Neural crest cell (in vitro differentiated cells): ENCODE data around the gene FLAD1. TPM values are rescaled to one million over a fixed set of nuclear protein-coding genes. Genes with fewer than 3 reads are reported as not detected.
A peak's percentile ranks its signal among the peaks of the same experiment; 100 is the strongest.

ENCODE experiments used
- DNase-seq: peaks from one replicate; pipeline ENCODE4 v3.0.0; 2021; ENCODE audit warnings: low read depth, mixed read lengths, low spot score
- H3K27ac Mint-ChIP-seq: one replicate; pipeline ENCODE4 v1.8.0; 2021; ENCODE audit warnings: mild to moderate bottlenecking, mixed read lengths; ENCODE audit not compliant: unreplicated experiment
- H3K27me3 Mint-ChIP-seq: 2 replicates; pipeline ENCODE4 v1.8.0; 2021; ENCODE audit warnings: low read depth, mild to moderate bottlenecking, mixed read lengths
- H3K36me3 Mint-ChIP-seq: 2 replicates; pipeline ENCODE4 v1.8.0; 2021; ENCODE audit warnings: low read depth, mild to moderate bottlenecking, mixed read lengths
- H3K4me1 Mint-ChIP-seq: 2 replicates; pipeline ENCODE4 v1.8.0; 2021; ENCODE audit warnings: mixed read lengths
- H3K4me3 Mint-ChIP-seq: one replicate; pipeline ENCODE4 v1.8.0; 2021; ENCODE audit warnings: mild to moderate bottlenecking, mixed read lengths
- H3K9me3 Mint-ChIP-seq: 2 replicates; pipeline ENCODE4 v1.8.0; 2021; ENCODE audit warnings: mixed read lengths
- total RNA-seq: library from RNA; stranded (reverse); gene quantifications from 2 replicates; pipeline ENCODE4 v1.2.1, GENCODE V29; 2021
- TF ChIP-seq, protein P1 (sequence below): fragments of 200-600 bp; sonication (generic); conservative IDR thresholded peaks from 2 replicates; pipeline ENCODE4 v1.5.0; 2021; ENCODE audit warnings: antibody characterized with exemption, mild to moderate bottlenecking

FLAD1 gene
- total RNA-seq, 1 donor from 2014 or later: 76.3 TPM

DNA sequence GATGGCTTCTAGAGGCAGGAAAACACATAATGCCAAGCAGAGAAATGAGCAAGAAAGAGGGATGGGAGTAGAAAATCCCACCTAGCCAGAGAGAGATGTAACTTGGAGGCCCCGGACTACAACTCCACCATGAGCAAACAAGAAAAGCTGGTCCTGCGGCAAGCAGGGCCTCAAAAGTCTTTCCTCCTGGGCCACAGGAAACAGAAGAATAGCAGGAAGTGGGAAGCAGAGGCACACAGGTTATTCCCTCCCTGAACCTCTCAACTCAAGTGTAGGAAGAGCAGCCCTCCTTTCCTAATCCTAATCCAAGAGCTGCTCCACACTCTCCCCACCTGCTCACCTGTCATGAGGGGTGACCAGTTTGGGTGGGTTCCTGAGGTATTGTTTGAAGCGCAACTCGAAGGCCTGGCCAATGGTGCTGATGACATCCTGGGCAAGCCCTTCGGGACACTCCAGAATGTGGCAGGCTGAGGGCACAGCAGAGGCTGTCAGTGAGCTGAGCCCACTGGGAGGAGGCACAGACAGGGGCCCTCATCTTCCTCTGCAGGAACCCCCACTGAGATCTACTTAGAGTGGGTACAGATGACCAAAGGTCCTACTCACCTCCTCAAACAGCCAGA lies 15.7 kb upstream of the FLAD1 start:
- peak overlapping the region; percentile 62 for H3K4me3 Mint-ChIP-seq
- peaks cover 44% of the 10 kb centered on the region for H3K4me1 Mint-ChIP-seq
- H3K27ac Mint-ChIP-seq: no peak overlapping the region
- DNase-seq: no peak
- peaks cover 5% of the 10 kb centered on the region for H3K36me3 Mint-ChIP-seq
- H3K27me3 Mint-ChIP-seq: no peaks in the 10 kb centered on the region
- TF ChIP-seq, protein P1, sequence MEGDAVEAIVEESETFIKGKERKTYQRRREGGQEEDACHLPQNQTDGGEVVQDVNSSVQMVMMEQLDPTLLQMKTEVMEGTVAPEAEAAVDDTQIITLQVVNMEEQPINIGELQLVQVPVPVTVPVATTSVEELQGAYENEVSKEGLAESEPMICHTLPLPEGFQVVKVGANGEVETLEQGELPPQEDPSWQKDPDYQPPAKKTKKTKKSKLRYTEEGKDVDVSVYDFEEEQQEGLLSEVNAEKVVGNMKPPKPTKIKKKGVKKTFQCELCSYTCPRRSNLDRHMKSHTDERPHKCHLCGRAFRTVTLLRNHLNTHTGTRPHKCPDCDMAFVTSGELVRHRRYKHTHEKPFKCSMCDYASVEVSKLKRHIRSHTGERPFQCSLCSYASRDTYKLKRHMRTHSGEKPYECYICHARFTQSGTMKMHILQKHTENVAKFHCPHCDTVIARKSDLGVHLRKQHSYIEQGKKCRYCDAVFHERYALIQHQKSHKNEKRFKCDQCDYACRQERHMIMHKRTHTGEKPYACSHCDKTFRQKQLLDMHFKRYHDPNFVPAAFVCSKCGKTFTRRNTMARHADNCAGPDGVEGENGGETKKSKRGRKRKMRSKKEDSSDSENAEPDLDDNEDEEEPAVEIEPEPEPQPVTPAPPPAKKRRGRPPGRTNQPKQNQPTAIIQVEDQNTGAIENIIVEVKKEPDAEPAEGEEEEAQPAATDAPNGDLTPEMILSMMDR: no peak
- no peaks in the 10 kb centered on the region for H3K9me3 Mint-ChIP-seq

DNA sequence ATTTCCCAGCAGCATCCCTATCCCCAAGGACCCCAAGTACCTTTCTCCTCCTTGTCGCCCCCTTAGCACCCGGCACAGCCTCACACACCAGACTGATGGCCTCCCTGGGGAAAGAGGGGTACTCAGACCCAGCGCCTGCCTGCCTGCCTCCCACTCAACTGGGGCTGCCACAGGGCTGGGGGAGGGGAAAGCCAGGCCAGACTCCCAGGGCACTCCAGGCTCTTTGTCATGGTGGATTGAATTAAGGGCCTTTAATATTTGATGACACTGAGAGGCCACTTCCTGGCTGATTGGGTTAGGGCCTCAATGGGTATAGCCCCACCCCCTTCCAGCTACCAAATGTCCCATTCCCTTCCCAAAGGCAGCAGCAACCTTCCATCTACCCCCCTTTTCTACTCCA lies 14.4 kb upstream of the FLAD1 start:
- Mint-ChIP-seq H3K27me3 (no peaks in the 10 kb centered on the region), H3K4me3 (peak overlapping the region; percentile 86)

DNA sequence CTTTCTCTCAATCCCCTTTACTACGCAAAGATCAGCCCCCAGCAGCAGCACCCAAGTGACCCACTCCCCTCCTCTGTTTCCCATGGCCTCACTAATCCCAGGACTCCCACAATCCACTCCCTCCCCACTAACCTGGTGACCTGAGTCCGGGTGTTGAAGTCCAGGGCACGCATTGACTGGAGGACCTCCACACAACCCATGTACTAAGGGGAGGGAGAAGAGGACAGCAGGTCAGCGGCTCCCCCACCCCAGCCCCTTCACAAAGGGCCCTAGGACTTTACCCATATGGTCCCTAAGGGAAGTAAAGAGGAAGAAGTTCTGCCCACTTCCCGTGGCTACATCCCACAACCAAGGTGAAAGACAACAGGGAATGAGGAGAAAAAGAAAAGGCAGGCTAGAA lies 13.9 kb upstream of the FLAD1 start:
- Mint-ChIP-seq H3K36me3 (no peaks in the 10 kb centered on the region), H3K27ac (peak overlapping the region; percentile 63), H3K4me3 (peak overlapping the region; percentile 86), H3K4me1 (peaks cover 41% of the 10 kb centered on the region), H3K27me3 (no peaks in the 10 kb centered on the region), H3K9me3 (no peaks in the 10 kb centered on the region)
- DNase-seq: no peak
- TF ChIP-seq, protein P1: no peak

More for the DNA sequence above, 14.4 kb upstream of the FLAD1 start:
- peaks cover 3% of the 10 kb centered on the region for H3K36me3 Mint-ChIP-seq
- peaks cover 41% of the 10 kb centered on the region for H3K4me1 Mint-ChIP-seq
- no peak for DNase-seq
- TF ChIP-seq, protein P1: no peak
- H3K27ac Mint-ChIP-seq: peak overlapping the region; percentile 63
- H3K9me3 Mint-ChIP-seq: no peaks in the 10 kb centered on the region

DNA sequence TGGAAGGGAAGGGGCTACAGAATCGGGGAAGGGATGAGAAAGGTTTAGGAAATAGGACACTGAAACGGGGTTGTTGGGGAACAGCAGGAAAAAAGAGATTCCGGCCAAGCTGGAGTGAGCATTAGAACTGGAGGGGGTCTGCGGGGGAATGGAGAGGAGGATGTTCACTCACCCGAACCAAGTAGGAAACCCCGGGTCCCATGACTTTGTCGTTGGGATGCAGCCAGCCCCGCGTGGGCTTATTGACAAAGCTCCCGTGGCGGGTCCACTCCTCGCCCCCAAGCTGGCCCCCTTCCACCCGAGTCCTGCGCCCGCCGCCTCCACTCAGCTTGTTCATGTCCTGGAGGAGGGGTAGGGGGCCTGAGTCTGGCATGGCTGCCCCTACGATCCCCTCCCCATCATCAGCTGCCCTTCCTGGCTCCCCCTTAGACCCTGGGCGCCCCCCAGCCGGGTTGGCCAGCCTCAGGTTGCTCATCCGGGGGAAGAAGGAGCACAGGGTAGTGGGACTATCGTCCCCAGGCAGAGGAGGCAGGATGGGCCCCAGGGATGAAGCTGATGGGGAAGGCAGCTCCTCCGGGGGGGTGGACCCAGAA lies 13.2 kb upstream of the FLAD1 start:
- TF ChIP-seq, protein P1: no peak
- Mint-ChIP-seq H3K4me3 (peak overlapping the region; percentile 86), H3K27ac (no peak overlapping the region), H3K27me3 (no peaks in the 10 kb centered on the region), H3K4me1 (peaks cover 41% of the 10 kb centered on the region), H3K9me3 (no peaks in the 10 kb centered on the region), H3K36me3 (no peaks in the 10 kb centered on the region)
- no peak for DNase-seq

DNA sequence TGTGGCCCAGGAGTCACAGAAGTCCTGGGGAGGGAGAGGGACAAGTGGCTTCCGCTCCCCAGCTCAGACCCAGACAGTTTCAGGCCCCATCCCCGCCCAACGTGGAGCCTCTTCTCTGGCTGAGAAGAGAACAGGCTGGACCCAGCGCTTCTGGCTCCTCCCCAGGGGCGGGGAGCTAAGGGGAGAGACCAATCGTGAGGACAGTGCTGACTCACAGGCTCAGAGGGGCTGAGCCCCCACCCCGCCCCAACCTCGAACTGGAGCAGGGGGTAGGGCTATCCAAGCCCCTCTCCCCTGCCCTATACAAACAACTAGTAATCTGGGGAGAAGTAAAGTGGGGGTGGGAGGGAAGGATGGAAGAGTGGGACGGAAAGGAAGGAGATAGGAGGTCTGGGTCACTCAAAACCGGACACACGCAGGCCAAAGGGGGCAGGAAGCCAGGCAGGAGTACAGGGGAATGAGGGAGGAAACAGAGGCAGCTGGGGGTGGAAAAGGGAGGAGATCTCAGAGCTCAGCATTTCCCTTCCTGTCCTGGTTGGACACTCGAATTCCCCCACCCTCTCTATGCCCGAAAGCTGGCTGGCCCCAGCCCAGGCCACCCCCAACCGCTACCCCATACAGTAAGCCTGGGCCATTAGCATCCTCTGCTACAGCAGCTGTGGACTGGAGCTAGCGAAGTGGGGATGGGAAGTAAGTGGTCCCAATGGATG lies 12.4 kb upstream of the FLAD1 start, which contains the start of gene SHC1:
TSS of gene SHC1 (minus strand) at position 117 of the 710 bp plus-strand sequence. CDS start 221 bp downstream, outside the sequence.
- Mint-ChIP-seq H3K4me3 (peak within 1 kb of the TSS; percentile 86), H3K27ac (peak within 1 kb of the TSS; percentile 98), H3K4me1 (peaks cover 41% of the 10 kb centered on the region), H3K9me3 (no peaks in the 10 kb centered on the region), H3K36me3 (no peaks in the 10 kb centered on the region), H3K27me3 (no peaks in the 10 kb centered on the region)
- TF ChIP-seq, protein P1: no peak
- DNase-seq: peak; percentile 73
